ENCODE measurements around the gene KMT2D.

Gene KMT2D

GRCh38 chr12:49041881-49042484 lies 18.6 kb downstream of the KMT2D start:
- no peak overlapping the region for H3K4me3 ChIP-seq (ENCODE audit: low read depth, low read length)
- TF ChIP-seq, protein P1, sequence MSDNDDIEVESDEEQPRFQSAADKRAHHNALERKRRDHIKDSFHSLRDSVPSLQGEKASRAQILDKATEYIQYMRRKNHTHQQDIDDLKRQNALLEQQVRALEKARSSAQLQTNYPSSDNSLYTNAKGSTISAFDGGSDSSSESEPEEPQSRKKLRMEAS (IDR thresholded peaks at IDR 0.05; ENCODE audit: low read depth, low read length), result no peak
- no peak for TF ChIP-seq MYC (IDR thresholded peaks at IDR 0.05; ENCODE audit: low read depth, low read length)
- TF ChIP-seq CTCF (IDR thresholded peaks at IDR 0.05; ENCODE audit: low read depth, low read length), result no peak
- TF ChIP-seq POLR2A (IDR thresholded peaks at IDR 0.05; ENCODE audit: extremely low read depth, insufficient read length), result no peak
- DNase-seq (ENCODE audit: low read depth), result no peak

- no peak overlapping the region for H3K4me3 ChIP-seq (ENCODE audit: low read depth, low read length)
- TF ChIP-seq MYC (IDR thresholded peaks at IDR 0.05; ENCODE audit: low read depth, low read length), result no peak
- no peak for TF ChIP-seq CTCF (IDR thresholded peaks at IDR 0.05; ENCODE audit: low read depth, low read length)
- TF ChIP-seq POLR2A (IDR thresholded peaks at IDR 0.05; ENCODE audit: extremely low read depth, insufficient read length), result no peak
- TF ChIP-seq, protein P1 (IDR thresholded peaks at IDR 0.05; ENCODE audit: low read depth, low read length), result no peak
- DNase-seq (ENCODE audit: low read depth), result no peak
Observed at GRCh38 chr12:49041036-49041880, 19.3 kb downstream of the KMT2D start.

DNA sequence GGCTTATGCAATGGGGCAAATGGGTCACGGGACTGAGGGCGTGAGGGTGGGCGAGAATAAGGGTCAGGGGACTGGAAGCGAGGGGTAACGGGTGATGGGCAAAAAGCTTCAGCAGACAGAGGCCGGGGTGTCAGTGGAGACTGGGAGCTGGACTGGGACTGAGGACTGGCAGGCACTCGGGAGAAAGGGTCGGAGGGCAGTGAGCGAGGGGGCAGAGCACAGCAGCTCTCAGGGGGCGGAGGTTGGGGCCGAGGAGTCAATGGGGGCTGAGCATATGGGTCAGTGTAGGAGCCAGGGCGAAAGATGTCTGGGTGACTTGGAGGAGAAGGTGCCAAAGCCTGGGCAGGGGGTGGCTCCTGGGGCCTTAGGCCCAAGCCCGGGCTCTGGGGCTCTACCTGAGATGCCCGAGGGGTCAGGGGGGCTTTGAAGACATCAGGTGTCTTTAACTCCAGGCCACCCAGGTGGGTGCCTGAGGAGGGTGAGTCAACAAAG lies 20.2 kb downstream of the KMT2D start:
- H3K4me3 ChIP-seq (ENCODE audit: low read depth, low read length), result no peak overlapping the region
- no peak for DNase-seq (ENCODE audit: low read depth)
- no peak for TF ChIP-seq CTCF (IDR thresholded peaks at IDR 0.05; ENCODE audit: low read depth, low read length)
- TF ChIP-seq, protein P1 (IDR thresholded peaks at IDR 0.05; ENCODE audit: low read depth, low read length), result no peak
- TF ChIP-seq POLR2A (IDR thresholded peaks at IDR 0.05; ENCODE audit: extremely low read depth, insufficient read length), result no peak
- no peak for TF ChIP-seq MYC (IDR thresholded peaks at IDR 0.05; ENCODE audit: low read depth, low read length)

GRCh38 chr12:49039421-49040363 lies 20.9 kb downstream of the KMT2D start:
- DNase-seq (ENCODE audit: low read depth), result no peak
- H3K4me3 ChIP-seq (ENCODE audit: low read depth, low read length), result no peak overlapping the region
- TF ChIP-seq POLR2A (IDR thresholded peaks at IDR 0.05; ENCODE audit: extremely low read depth, insufficient read length) (no peak), MYC (IDR thresholded peaks at IDR 0.05; ENCODE audit: low read depth, low read length) (no peak), CTCF (IDR thresholded peaks at IDR 0.05; ENCODE audit: low read depth, low read length) (no peak)
- TF ChIP-seq, protein P1 (IDR thresholded peaks at IDR 0.05; ENCODE audit: low read depth, low read length), result no peak

GRCh38 chr12:49038291-49038955 lies 22.2 kb downstream of the KMT2D start:
- H3K4me3 ChIP-seq (ENCODE audit: low read depth, low read length), result no peak overlapping the region
- TF ChIP-seq MYC (IDR thresholded peaks at IDR 0.05; ENCODE audit: low read depth, low read length), result no peak
- TF ChIP-seq, protein P1 (IDR thresholded peaks at IDR 0.05; ENCODE audit: low read depth, low read length), result no peak
- no peak for TF ChIP-seq POLR2A (IDR thresholded peaks at IDR 0.05; ENCODE audit: extremely low read depth, insufficient read length)
- no peak for TF ChIP-seq CTCF (IDR thresholded peaks at IDR 0.05; ENCODE audit: low read depth, low read length)
- no peak for DNase-seq (ENCODE audit: low read depth)
